NT2/D1 (cell line): ENCODE results near the gene FMO1.

Experiments used
- DNase-seq: peaks from one replicate; pipeline ENCODE4 v3.0.0-alpha.2; 2011; ENCODE audit warnings: low read depth, low spot score
- H3K27me3 ChIP-seq: 2 replicates; pipeline ENCODE4 v1.6.0; 2011; ENCODE audit warnings: mild to moderate bottlenecking; ENCODE audit not compliant: insufficient read length, insufficient read depth
- H3K36me3 ChIP-seq: 2 replicates; pipeline ENCODE4 v1.6.1; 2011; ENCODE audit warnings: mild to moderate bottlenecking, low read length, mixed read lengths; ENCODE audit not compliant: insufficient read depth, insufficient read length
- H3K4me1 ChIP-seq: 2 replicates; pipeline ENCODE4 v1.5.1; 2011; ENCODE audit not compliant: insufficient read depth, insufficient read length
- H3K4me3 ChIP-seq: 2 replicates; pipeline ENCODE4 v1.5.1; 2011; ENCODE audit warnings: low read depth; ENCODE audit not compliant: insufficient read length
- H3K9ac ChIP-seq: 2 replicates; pipeline ENCODE4 v1.6.0; 2011; ENCODE audit warnings: low read depth; ENCODE audit not compliant: insufficient read length
- H3K9me3 ChIP-seq: 2 replicates; pipeline ENCODE4 v1.5.1; 2011; ENCODE audit warnings: mild to moderate bottlenecking, low read length; ENCODE audit not compliant: insufficient read depth
- SUZ12 ChIP-seq: IDR thresholded peaks from 2 replicates; pipeline ENCODE4 v1.6.1; 2011; ENCODE audit not compliant: insufficient read length, insufficient read depth; ENCODE audit errors: extremely low read depth
- YY1 ChIP-seq: IDR thresholded peaks from 2 replicates; pipeline ENCODE4 v1.6.1; 2011; ENCODE audit not compliant: insufficient read length, insufficient read depth
- ZNF274 ChIP-seq: IDR thresholded peaks from 2 replicates; pipeline ENCODE4 v1.6.1; 2011; ENCODE audit warnings: mild to moderate bottlenecking, low read depth, low read length

The FMO1 gene

DNA sequence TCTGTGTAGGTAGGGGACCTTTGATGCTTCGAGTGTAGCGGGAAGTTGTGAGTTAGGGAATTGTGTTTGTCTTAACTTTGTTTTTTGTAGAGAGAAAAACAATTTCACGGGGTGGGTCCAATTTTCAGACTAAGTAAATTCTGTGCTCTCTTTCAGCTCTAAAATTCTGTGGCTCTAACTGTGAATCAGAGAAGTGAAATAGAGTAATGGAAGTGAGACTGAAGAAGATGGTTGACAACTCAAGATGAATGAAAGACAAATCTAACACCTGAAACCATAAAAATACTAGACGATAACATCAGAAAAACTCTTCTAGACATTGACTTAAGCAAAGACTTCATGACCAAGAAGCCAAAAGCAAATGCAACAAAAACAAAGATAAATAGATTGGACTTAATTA lies 4.4 kb upstream of the FMO1 start:
- Histone ChIP-seq H3K4me3 (no peak overlapping the region), H3K9me3 (no peaks in the 10 kb centered on the region), H3K36me3 (no peaks in the 10 kb centered on the region), H3K27me3 (no peaks in the 10 kb centered on the region), H3K4me1 (no peaks in the 10 kb centered on the region), H3K9ac (no peak overlapping the region)
- TF ChIP-seq ZNF274 = no peak
- TF ChIP-seq YY1 = no peak
- no peak for TF ChIP-seq SUZ12
- no peak for DNase-seq

DNA sequence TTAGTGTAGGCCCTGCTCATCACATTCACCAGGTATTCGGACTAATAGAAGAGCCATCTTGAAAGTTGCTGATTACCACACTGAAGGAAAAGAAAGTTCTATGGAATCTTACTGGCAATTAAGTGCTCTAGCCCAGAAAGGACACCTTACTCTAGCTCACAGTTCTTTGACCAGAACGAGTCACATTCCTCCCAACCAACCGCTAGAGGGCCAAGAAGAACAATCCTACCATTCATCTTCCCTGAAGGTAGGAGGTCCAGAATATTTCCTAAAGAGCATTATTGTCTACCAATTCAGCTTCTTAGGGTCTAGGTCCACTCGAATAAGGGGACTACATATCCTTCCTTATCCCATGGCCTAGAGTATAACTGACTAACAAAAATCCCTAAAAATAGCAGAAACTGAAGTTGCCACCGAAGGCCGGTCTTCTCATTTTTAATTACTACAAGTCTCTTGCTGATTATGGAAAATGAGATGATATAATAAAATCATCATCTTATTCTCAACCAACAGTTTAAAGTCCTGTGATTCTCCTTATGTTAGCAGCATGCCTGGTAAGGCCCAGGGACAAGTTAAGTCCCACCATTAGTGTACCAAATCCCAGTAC lies 2.7 kb upstream of the FMO1 start:
- H3K9ac ChIP-seq = no peak overlapping the region
- H3K4me3 ChIP-seq = no peak overlapping the region
- H3K27me3 ChIP-seq = peaks cover 3% of the 10 kb centered on the region
- H3K36me3 ChIP-seq = no peaks in the 10 kb centered on the region
- TF ChIP-seq SUZ12 = no peak
- H3K4me1 ChIP-seq = no peaks in the 10 kb centered on the region
- H3K9me3 ChIP-seq = no peaks in the 10 kb centered on the region
- DNase-seq = peak; percentile 52

DNA sequence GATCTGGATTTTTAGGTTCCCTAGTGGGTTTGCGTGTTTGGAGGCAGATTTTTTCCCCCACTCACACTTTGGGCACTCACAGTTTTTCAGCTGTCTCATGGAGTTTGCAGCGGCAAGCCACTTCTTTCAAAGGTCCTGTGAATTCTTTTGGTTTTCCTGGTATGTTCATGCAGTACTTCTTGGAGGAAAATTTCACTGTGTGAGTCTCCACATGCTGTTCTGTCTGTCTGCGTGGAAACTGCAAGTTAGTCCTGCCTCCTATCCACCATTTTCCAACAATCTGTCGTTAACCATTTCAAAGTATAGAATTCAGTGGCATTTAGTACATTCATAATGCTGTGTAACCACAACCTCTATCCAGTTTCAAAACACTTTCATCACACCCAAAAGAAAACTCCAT lies 793 bp upstream of the FMO1 start:
- H3K27me3 ChIP-seq = peaks cover 13% of the 10 kb centered on the region
- no peak for DNase-seq

DNA sequence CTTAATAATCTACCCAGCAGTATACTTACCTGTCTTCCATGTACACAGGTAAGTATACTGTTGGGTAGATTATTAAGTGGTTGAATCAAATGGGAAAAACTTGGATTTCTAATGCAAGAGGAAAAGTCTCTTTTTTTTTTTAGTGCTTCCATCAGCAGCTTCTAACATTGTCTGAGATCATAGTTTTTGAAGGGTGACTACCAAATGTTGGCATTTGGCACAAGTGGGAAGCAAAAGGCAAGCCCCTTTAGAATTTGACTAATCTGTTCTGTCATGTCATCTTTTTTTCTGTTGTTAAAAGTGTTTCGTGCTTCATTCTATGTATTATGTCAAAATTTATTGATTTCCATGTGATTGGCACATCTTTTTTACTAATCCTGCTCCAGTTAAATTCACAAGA lies 547 bp downstream of the FMO1 start:
- peaks cover 13% of the 10 kb centered on the region for H3K27me3 ChIP-seq
- H3K4me3 ChIP-seq = no peak overlapping the region
- no peak for TF ChIP-seq ZNF274
- TF ChIP-seq SUZ12 = no peak
- no peak for TF ChIP-seq YY1
- no peaks in the 10 kb centered on the region for H3K9me3 ChIP-seq
- H3K4me1 ChIP-seq = no peaks in the 10 kb centered on the region
- no peak for DNase-seq
- H3K36me3 ChIP-seq = no peaks in the 10 kb centered on the region
- H3K9ac ChIP-seq = no peak overlapping the region

More for the DNA sequence above, 793 bp upstream of the FMO1 start:
- Histone ChIP-seq H3K4me3 (no peak overlapping the region), H3K36me3 (no peaks in the 10 kb centered on the region), H3K4me1 (no peaks in the 10 kb centered on the region), H3K9ac (no peak overlapping the region), H3K9me3 (no peaks in the 10 kb centered on the region)
- no peak for TF ChIP-seq ZNF274
- no peak for TF ChIP-seq SUZ12
- TF ChIP-seq YY1 = no peak

DNA sequence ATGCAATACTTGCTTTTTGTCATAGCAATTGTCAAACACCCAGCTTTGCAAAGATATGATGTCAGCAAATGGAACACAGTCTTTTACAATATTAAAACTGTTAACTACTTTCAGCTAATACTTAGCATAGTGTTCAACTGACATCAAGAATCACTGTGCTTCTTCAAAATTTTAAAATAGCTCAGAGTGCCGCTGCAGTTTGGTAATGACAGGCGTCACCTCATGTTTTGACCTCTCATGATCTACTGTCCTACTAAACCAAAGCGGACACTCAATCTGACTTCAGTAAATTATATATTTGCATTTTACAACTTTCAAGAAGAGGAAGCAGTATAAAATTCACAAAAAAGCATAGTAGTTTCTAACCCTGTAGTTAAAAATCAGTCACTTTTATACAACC lies 2.0 kb downstream of the FMO1 start:
- no peak for DNase-seq
- TF ChIP-seq ZNF274 = no peak
- TF ChIP-seq YY1 = no peak
- TF ChIP-seq SUZ12 = no peak
- Histone ChIP-seq H3K4me3 (no peak overlapping the region), H3K4me1 (no peaks in the 10 kb centered on the region), H3K36me3 (no peaks in the 10 kb centered on the region), H3K9me3 (no peaks in the 10 kb centered on the region), H3K27me3 (peaks cover 13% of the 10 kb centered on the region), H3K9ac (no peak overlapping the region)

DNA sequence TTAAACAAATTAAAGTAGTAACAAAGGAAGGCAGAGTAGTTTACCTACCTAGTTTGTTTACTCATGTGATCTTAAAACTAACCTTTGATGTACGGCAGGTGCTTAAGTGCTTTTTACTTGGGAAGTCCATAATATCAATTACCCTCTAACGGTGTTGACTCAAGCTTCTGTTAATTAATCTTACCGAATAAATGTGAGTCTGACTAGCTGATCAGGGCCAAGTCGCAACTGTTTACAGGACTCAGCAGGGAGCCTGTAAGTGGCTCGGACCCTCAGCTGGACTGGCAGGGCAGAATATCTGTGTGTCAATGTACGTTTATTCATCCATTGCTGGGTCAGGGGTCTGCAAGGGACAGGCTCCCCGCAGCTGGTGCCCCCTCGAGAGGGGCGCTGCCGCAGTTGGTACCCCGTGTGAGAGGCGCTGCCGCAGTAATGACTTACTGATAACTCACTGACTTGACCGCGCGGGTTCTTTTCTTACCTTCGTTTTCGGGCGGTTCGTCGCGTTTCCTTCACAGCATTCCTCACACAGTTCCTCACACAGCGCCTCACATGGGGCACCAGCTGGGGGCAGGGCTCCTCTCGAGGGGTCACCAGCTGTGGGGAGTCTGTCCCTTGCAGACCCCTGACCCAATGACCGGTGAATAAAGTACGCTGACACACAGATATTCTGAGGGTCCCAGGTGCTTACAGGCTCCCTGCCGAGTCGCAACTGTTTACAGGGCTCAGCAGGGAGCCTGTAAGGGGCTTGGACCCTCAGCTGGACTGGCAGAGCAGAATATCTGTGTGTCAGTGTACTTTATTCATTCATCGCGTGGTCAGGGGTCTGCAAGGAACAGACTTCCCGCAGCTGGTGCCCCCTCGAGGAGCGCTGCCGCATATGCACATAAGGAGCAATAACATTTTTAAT lies 3.0 kb downstream of the FMO1 start:
- H3K27me3 ChIP-seq = peaks cover 13% of the 10 kb centered on the region
- H3K4me3 ChIP-seq = peak overlapping the region; percentile 51
- no peaks in the 10 kb centered on the region for H3K9me3 ChIP-seq
- peak overlapping the region; percentile 62 for H3K9ac ChIP-seq
- TF ChIP-seq SUZ12 = no peak
- TF ChIP-seq ZNF274 = no peak
- TF ChIP-seq YY1 = no peak
- no peaks in the 10 kb centered on the region for H3K4me1 ChIP-seq
- DNase-seq = no peak
- no peaks in the 10 kb centered on the region for H3K36me3 ChIP-seq

DNA sequence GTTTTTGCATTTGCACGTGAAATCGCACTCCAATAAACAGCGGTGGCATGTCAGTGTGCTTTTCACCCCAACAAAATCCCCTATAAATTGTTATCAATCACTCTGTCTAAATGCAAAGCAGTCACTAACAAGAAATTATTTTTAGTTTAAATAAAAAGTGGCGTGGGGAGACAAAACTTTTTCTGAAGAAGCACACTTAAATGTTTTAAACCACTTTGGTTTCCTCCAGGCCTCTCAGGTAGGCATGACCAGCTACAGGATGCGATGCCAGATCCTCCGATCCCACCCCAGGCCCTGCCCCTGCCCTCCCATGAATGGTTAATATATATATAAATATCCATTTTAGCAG lies 3.6 kb downstream of the FMO1 start:
- Histone ChIP-seq H3K4me1 (no peaks in the 10 kb centered on the region), H3K9me3 (no peaks in the 10 kb centered on the region), H3K27me3 (peaks cover 13% of the 10 kb centered on the region), H3K9ac (no peak overlapping the region), H3K36me3 (no peaks in the 10 kb centered on the region), H3K4me3 (peak overlapping the region; percentile 51)
- TF ChIP-seq SUZ12 = no peak
- TF ChIP-seq YY1 = no peak
- no peak for TF ChIP-seq ZNF274
- no peak for DNase-seq
